ENCODE data around the gene ACBD6. TPM values are rescaled to one million over a fixed set of nuclear protein-coding genes. Genes with fewer than 3 reads are reported as not detected.

ACBD6 gene
- total and polyA plus RNA-seq, 2 experiments from 2014 or later: 75.7 to 88.8 TPM

DNA sequence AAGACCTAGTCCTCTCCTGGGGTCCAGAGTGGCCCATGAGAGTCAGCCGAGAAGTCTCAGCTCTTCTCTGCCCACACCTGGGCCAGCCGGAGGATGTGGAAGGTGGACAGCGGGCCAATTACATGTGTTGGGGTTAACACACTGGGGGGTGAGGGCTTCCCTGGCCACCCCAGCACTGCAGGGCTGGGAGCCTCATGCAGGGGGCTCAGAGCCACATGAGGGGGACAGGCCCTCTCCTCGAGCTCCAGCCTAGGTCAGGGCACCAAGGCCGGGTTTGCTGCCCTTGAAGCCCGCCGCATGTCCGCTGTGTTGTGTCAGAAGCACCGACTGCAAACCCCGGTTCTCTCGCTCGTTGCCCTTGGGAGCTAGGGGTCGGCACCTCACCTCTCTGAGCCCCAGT lies 241.8 kb downstream of the ACBD6 start:
- H3K79me2 ChIP-seq (replicated peaks; ENCODE audit: insufficient read depth): no peaks in the 10 kb centered on the region
- H4K20me1 ChIP-seq (replicated peaks; ENCODE audit: insufficient read depth): no peaks in the 10 kb centered on the region
- H3K27ac ChIP-seq (ENCODE audit: low read depth): no peak overlapping the region
- H3F3A ChIP-seq (replicated peaks; ENCODE audit: low read depth): no peaks in the 10 kb centered on the region
- H3K9me3 Mint-ChIP-seq: no peaks in the 10 kb centered on the region; the same call in 2 of the 3 replicates
- no peaks in the 10 kb centered on the region for H3K36me3 ChIP-seq (ENCODE audit: insufficient read depth)
- no peaks in the 10 kb centered on the region; the same call in 2 of the 3 replicates for H3K36me3 Mint-ChIP-seq (ENCODE audit: low read depth)
- DNase-seq (ENCODE audit: low spot score) (no peak), ATAC-seq (no peak)
- H3K4me2 ChIP-seq: no peak overlapping the region
- H2AFZ ChIP-seq: no peak overlapping the region
- H3K4me3 ChIP-seq: no peak overlapping the region
- no peak overlapping the region for H3K4me3 Mint-ChIP-seq
- peaks cover 18% of the 10 kb centered on the region for H3K27me3 Mint-ChIP-seq (ENCODE audit: insufficient read depth, low read depth, poor library complexity)
- TF ChIP-seq, protein P1, sequence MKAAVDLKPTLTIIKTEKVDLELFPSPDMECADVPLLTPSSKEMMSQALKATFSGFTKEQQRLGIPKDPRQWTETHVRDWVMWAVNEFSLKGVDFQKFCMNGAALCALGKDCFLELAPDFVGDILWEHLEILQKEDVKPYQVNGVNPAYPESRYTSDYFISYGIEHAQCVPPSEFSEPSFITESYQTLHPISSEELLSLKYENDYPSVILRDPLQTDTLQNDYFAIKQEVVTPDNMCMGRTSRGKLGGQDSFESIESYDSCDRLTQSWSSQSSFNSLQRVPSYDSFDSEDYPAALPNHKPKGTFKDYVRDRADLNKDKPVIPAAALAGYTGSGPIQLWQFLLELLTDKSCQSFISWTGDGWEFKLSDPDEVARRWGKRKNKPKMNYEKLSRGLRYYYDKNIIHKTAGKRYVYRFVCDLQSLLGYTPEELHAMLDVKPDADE (IDR thresholded peaks at IDR 0.05): no peak
- no peak for TF ChIP-seq EZH2phosphoT487 (IDR thresholded peaks at IDR 0.05; ENCODE audit: unreplicated experiment)
- no peak for TF ChIP-seq NANOG (IDR thresholded peaks at IDR 0.05; ENCODE audit: borderline replicate concordance)
- no peak for TF ChIP-seq POLR2AphosphoS5 (IDR thresholded peaks at IDR 0.05; ENCODE audit: low read depth)
- TF ChIP-seq, protein P2, sequence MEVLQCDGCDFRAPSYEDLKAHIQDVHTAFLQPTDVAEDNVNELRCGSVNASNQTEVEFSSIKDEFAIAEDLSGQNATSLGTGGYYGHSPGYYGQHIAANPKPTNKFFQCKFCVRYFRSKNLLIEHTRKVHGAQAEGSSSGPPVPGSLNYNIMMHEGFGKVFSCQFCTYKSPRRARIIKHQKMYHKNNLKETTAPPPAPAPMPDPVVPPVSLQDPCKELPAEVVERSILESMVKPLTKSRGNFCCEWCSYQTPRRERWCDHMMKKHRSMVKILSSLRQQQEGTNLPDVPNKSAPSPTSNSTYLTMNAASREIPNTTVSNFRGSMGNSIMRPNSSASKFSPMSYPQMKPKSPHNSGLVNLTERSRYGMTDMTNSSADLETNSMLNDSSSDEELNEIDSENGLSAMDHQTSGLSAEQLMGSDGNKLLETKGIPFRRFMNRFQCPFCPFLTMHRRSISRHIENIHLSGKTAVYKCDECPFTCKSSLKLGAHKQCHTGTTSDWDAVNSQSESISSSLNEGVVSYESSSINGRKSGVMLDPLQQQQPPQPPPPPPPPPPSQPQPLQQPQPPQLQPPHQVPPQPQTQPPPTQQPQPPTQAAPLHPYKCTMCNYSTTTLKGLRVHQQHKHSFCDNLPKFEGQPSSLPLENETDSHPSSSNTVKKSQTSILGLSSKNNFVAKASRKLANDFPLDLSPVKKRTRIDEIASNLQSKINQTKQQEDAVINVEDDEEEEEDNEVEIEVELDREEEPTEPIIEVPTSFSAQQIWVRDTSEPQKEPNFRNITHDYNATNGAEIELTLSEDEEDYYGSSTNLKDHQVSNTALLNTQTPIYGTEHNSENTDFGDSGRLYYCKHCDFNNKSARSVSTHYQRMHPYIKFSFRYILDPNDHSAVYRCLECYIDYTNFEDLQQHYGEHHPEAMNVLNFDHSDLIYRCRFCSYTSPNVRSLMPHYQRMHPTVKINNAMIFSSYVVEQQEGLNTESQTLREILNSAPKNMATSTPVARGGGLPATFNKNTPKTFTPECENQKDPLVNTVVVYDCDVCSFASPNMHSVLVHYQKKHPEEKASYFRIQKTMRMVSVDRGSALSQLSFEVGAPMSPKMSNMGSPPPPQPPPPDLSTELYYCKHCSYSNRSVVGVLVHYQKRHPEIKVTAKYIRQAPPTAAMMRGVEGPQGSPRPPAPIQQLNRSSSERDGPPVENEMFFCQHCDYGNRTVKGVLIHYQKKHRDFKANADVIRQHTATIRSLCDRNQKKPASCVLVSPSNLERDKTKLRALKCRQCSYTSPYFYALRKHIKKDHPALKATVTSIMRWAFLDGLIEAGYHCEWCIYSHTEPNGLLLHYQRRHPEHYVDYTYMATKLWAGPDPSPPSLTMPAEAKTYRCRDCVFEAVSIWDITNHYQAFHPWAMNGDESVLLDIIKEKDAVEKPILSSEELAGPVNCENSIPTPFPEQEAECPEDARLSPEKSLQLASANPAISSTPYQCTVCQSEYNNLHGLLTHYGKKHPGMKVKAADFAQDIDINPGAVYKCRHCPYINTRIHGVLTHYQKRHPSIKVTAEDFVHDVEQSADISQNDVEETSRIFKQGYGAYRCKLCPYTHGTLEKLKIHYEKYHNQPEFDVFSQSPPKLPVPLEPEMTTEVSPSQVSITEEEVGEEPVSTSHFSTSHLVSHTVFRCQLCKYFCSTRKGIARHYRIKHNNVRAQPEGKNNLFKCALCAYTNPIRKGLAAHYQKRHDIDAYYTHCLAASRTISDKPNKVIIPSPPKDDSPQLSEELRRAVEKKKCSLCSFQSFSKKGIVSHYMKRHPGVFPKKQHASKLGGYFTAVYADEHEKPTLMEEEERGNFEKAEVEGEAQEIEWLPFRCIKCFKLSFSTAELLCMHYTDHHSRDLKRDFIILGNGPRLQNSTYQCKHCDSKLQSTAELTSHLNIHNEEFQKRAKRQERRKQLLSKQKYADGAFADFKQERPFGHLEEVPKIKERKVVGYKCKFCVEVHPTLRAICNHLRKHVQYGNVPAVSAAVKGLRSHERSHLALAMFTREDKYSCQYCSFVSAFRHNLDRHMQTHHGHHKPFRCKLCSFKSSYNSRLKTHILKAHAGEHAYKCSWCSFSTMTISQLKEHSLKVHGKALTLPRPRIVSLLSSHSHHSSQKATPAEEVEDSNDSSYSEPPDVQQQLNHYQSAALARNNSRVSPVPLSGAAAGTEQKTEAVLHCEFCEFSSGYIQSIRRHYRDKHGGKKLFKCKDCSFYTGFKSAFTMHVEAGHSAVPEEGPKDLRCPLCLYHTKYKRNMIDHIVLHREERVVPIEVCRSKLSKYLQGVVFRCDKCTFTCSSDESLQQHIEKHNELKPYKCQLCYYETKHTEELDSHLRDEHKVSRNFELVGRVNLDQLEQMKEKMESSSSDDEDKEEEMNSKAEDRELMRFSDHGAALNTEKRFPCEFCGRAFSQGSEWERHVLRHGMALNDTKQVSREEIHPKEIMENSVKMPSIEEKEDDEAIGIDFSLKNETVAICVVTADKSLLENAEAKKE (CRISPR knock-in tag; IDR thresholded peaks at IDR 0.05): no peak
- TF ChIP-seq STAT1 (IDR thresholded peaks at IDR 0.05; ENCODE audit: unreplicated experiment): no peak
- TF ChIP-seq ZNF114 (CRISPR knock-in tag; IDR thresholded peaks at IDR 0.05): no peak
- no peak for TF ChIP-seq ZNF331 (CRISPR knock-in tag; IDR thresholded peaks at IDR 0.05; ENCODE audit: low read depth)
- TF ChIP-seq, protein P3, sequence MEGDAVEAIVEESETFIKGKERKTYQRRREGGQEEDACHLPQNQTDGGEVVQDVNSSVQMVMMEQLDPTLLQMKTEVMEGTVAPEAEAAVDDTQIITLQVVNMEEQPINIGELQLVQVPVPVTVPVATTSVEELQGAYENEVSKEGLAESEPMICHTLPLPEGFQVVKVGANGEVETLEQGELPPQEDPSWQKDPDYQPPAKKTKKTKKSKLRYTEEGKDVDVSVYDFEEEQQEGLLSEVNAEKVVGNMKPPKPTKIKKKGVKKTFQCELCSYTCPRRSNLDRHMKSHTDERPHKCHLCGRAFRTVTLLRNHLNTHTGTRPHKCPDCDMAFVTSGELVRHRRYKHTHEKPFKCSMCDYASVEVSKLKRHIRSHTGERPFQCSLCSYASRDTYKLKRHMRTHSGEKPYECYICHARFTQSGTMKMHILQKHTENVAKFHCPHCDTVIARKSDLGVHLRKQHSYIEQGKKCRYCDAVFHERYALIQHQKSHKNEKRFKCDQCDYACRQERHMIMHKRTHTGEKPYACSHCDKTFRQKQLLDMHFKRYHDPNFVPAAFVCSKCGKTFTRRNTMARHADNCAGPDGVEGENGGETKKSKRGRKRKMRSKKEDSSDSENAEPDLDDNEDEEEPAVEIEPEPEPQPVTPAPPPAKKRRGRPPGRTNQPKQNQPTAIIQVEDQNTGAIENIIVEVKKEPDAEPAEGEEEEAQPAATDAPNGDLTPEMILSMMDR (conservative IDR thresholded peaks at IDR 0.05; ENCODE audit: low read depth in 2 of 2): no peak
- no peak for TF ChIP-seq CREB1 (CRISPR knock-in tag; IDR thresholded peaks at IDR 0.05; ENCODE audit: low read depth)
- TF ChIP-seq, protein P4, sequence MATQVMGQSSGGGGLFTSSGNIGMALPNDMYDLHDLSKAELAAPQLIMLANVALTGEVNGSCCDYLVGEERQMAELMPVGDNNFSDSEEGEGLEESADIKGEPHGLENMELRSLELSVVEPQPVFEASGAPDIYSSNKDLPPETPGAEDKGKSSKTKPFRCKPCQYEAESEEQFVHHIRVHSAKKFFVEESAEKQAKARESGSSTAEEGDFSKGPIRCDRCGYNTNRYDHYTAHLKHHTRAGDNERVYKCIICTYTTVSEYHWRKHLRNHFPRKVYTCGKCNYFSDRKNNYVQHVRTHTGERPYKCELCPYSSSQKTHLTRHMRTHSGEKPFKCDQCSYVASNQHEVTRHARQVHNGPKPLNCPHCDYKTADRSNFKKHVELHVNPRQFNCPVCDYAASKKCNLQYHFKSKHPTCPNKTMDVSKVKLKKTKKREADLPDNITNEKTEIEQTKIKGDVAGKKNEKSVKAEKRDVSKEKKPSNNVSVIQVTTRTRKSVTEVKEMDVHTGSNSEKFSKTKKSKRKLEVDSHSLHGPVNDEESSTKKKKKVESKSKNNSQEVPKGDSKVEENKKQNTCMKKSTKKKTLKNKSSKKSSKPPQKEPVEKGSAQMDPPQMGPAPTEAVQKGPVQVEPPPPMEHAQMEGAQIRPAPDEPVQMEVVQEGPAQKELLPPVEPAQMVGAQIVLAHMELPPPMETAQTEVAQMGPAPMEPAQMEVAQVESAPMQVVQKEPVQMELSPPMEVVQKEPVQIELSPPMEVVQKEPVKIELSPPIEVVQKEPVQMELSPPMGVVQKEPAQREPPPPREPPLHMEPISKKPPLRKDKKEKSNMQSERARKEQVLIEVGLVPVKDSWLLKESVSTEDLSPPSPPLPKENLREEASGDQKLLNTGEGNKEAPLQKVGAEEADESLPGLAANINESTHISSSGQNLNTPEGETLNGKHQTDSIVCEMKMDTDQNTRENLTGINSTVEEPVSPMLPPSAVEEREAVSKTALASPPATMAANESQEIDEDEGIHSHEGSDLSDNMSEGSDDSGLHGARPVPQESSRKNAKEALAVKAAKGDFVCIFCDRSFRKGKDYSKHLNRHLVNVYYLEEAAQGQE (IDR thresholded peaks at IDR 0.05; ENCODE audit: unreplicated experiment): no peak
- no peaks in the 10 kb centered on the region for H3K27me3 ChIP-seq (ENCODE audit: insufficient read depth)
- H3K9me2 ChIP-seq (ENCODE audit: insufficient read depth): no peaks in the 10 kb centered on the region
- H3K4me1 ChIP-seq (ENCODE audit: insufficient read depth): peaks cover 11% of the 10 kb centered on the region
- peaks cover 32% of the 10 kb centered on the region for H3K4me1 Mint-ChIP-seq
- H3K27ac Mint-ChIP-seq: no peak overlapping the region
